ENCODE data around the gene OR4K5. TPM values are rescaled to one million over a fixed set of nuclear protein-coding genes. Genes with fewer than 3 reads are reported as not detected.

Gene OR4K5
- not detected in 2 replicates for total RNA-seq (ENCODE audit: low replicate concordance)

DNA sequence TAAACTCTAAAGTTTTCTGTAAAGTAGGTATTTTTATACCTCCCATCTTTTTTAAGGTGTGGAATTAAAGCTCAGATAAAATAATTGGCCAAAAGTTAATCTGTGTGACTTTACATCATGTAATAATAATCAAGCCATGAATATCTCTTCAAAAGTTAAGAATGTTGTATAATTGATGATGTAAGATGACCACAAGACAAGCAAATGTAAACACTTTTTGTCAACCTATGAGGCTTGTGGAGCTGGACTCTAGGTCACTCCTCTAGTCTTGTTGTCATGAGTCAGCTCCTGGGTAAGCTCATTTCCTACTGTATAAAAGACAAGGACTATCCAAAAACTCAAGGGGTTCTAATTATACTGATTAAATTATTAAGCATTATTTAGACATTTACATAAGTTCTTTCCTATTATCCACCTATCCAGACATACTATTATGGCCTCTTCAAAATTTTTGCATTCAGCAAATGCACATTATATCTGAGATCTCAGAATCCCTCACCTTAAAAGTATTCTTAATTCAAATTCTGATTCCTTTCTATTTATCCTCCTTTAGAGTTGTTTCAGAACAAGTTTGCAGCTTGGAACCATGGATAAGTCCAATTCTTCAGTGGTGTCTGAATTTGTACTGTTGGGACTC, at the start of gene OR4K5:
Gene OR4K5, plus strand, starts transcription at position 587 of the 637 bp plus-strand sequence. Its CDS starts 0 bp downstream, at position 587.
- no peak for DNase-seq (ENCODE audit: low read depth)
- TF ChIP-seq, protein P1, sequence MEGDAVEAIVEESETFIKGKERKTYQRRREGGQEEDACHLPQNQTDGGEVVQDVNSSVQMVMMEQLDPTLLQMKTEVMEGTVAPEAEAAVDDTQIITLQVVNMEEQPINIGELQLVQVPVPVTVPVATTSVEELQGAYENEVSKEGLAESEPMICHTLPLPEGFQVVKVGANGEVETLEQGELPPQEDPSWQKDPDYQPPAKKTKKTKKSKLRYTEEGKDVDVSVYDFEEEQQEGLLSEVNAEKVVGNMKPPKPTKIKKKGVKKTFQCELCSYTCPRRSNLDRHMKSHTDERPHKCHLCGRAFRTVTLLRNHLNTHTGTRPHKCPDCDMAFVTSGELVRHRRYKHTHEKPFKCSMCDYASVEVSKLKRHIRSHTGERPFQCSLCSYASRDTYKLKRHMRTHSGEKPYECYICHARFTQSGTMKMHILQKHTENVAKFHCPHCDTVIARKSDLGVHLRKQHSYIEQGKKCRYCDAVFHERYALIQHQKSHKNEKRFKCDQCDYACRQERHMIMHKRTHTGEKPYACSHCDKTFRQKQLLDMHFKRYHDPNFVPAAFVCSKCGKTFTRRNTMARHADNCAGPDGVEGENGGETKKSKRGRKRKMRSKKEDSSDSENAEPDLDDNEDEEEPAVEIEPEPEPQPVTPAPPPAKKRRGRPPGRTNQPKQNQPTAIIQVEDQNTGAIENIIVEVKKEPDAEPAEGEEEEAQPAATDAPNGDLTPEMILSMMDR (IDR thresholded peaks at IDR 0.05; ENCODE audit: insufficient read depth, low read length): no peak
- no peak within 1 kb of the TSS for H3K4me3 ChIP-seq (ENCODE audit: low read depth, low read length)

- no peak for DNase-seq (ENCODE audit: low read depth)
- TF ChIP-seq, protein P1 (IDR thresholded peaks at IDR 0.05; ENCODE audit: insufficient read depth, low read length): no peak
- H3K4me3 ChIP-seq (ENCODE audit: low read depth, low read length): no peak overlapping the region
These were observed 47.2 kb upstream of the OR4K5 start for GRCh38 chr14:19873178-19873577.

DNA sequence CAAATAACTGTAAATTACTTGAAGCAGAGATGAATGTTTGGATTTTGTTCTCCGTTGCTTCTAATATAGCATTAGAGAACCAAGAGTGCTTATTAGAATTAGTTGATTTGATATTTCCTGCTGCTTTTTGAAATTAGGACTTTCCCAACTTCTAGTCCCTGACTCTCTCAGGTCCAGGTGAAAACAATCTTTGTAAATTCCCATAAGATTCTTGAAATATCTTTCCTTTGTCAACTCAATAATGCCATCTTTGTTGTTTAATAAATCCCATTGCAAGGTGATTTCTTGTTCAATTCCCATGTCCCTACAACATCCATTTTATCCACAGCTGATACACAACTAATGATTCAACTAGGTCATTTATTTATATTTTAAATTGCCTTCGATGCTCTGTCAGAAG, 45.6 kb upstream of the OR4K5 start, which contains the start of gene OR4K2:
Gene OR4K2, plus strand, starts transcription at position 301 of the 400 bp plus-strand sequence. CDS start 1,126 bp downstream, outside the sequence.
- no peak for DNase-seq (ENCODE audit: low read depth)
- TF ChIP-seq, protein P1 (IDR thresholded peaks at IDR 0.05; ENCODE audit: insufficient read depth, low read length): no peak
- H3K4me3 ChIP-seq (ENCODE audit: low read depth, low read length): no peak within 1 kb of the TSS

DNA sequence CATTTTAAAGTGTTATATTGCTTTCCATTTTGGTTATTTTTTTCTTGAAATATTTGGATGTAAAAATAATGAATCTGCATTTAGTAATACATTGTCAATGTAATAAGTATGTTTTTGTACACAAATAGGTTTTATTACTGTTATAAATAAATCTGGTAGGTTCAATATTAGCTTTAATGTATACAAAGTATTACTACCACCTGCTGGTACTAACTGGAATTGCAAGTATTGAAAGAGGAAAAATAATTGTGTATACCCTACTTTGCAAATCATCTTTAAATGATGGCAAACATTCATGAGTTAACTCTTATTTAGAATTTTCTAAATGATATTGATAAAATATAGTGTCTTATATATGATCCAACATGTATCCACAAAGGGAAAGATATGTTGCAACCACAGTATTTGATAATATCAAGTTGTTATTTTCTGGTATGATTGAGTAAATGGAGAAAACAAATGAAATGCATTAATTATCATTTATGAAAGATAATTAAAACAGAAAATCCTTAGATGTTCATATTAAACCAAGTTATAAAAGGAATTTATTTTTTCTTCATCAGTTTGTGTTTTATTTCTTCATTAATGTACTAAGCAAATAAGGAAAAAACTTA, 42.3 kb upstream of the OR4K5 start:
- TF ChIP-seq, protein P1 (IDR thresholded peaks at IDR 0.05; ENCODE audit: insufficient read depth, low read length): peak; percentile 15
- peak; percentile 0 for DNase-seq (ENCODE audit: low read depth)
- H3K4me3 ChIP-seq (ENCODE audit: low read depth, low read length): no peak overlapping the region

- H3K4me3 ChIP-seq (ENCODE audit: low read depth, low read length): no peak overlapping the region
- DNase-seq (ENCODE audit: low read depth): no peak
- TF ChIP-seq, protein P1 (IDR thresholded peaks at IDR 0.05; ENCODE audit: insufficient read depth, low read length): no peak
These were observed 25.1 kb upstream of the OR4K5 start for GRCh38 chr14:19895282-19895681.

DNA sequence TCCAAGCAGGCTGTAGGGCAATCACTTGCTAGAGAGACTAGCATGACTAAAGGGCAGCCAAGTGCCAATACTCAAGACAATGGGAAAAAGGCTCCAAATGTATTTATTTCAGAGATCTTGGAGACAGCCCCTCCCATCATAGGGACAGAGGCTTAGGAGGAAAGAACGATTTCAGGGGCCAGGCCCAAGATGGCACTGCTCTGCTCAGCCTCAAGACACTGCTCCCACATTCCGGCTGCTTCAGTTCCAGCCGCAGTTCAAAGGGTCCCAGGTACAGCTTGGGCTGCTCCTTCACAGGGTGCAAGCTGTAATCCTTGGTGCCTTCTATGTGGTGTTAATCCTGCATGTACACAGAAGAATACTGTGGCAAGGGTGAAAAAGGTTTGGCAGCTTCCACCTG, 19.4 kb upstream of the OR4K5 start:
- TF ChIP-seq, protein P1 (IDR thresholded peaks at IDR 0.05; ENCODE audit: insufficient read depth, low read length): no peak
- no peak for DNase-seq (ENCODE audit: low read depth)
- no peak overlapping the region for H3K4me3 ChIP-seq (ENCODE audit: low read depth, low read length)
